Stomach (tissue), 4 donors: ENCODE results near the gene EIF4G1.

Experiments used
- CTCF ChIP-seq, 7 experiments: fragments of 450-650 bp in 4 of 7; fragments of 200-600 bp in 3 of 7; sonication (generic) in 3 of 7; IDR thresholded peaks; one replicate each; pipeline ENCODE4 v1.5.1; 2016 to 2019; ENCODE audit warnings: antibody characterized with exemption in 7 of 7, control low read depth in 2 of 7, mild to moderate bottlenecking in 1 of 7
- EP300 ChIP-seq: sonication (generic); formaldehyde crosslinking; IDR thresholded peaks from one replicate; pipeline ENCODE4 v1.6.1; 2017; ENCODE audit warnings: antibody characterized with exemption
- POLR2A ChIP-seq, 4 donors: fragments of 450-650 bp; IDR thresholded peaks; one replicate each; pipeline ENCODE4 v1.6.1; 2016; ENCODE audit warnings: antibody characterized with exemption in 4 of 4, control low read depth in 2 of 4, mild to moderate bottlenecking in 1 of 4, moderate library complexity in 1 of 4
- POLR2AphosphoS5 ChIP-seq, 3 donors: sonication (generic); formaldehyde crosslinking; IDR thresholded peaks; one replicate each; pipeline ENCODE4 v1.6.1; 2016; ENCODE audit warnings: antibody characterized with exemption in 3 of 3

- TF ChIP-seq CTCF (IDR thresholded peaks at IDR 0.05) (no peak), EP300 (no peak), POLR2A (IDR thresholded peaks at IDR 0.05) (no peak), POLR2AphosphoS5 (IDR thresholded peaks at IDR 0.05) (no peak)
Measured at GRCh38 chr3:184317201-184317600, 2.8 kb downstream of the EIF4G1 start.
